Bronchial epithelial cell (primary cell): ENCODE data around the gene ICOS. TPM values are rescaled to one million over a fixed set of nuclear protein-coding genes. Genes with fewer than 3 reads are reported as not detected.

ENCODE experiments used
- DNase-seq: peaks from one replicate; pipeline ENCODE4 v3.0.0-alpha.2; 2010; ENCODE audit warnings: low read depth
- FAIRE-seq: peaks from 2 replicates; lab custom pipeline; 2011; peaks lifted over from hg19 to GRCh38; lab: Jason Lieb, UNC
- H3K27me3 ChIP-seq: 2 replicates; pipeline ENCODE4 v1.5.1; 2011; ENCODE audit warnings: low read length; ENCODE audit not compliant: control insufficient read depth, insufficient read depth
- H3K36me3 ChIP-seq: 2 replicates; pipeline ENCODE4 v1.5.1; 2011; ENCODE audit warnings: low read length; ENCODE audit not compliant: control insufficient read depth, insufficient read depth
- H3K4me3 ChIP-seq: 2 replicates; pipeline ENCODE4 v1.5.1; 2011; ENCODE audit warnings: mild to moderate bottlenecking, low read depth, low read length, control low read depth
- total RNA-seq: library from RNA; depleted of rRNA; stranded (reverse); fragments of >200 nt; gene quantifications from 2 replicates; pipeline ENCODE4 v1.2.1, GENCODE V29; 2014
- TF ChIP-seq, protein P1 (sequence below): IDR thresholded peaks from 2 replicates; pipeline ENCODE4 v1.5.1; 2011; ENCODE audit warnings: mild to moderate bottlenecking, moderate library complexity, low read length, control low read depth, inconsistent platforms; ENCODE audit not compliant: insufficient read depth, severe bottlenecking

Gene ICOS
- total RNA-seq, 1 donor from 2014 or later, result not detected

DNA sequence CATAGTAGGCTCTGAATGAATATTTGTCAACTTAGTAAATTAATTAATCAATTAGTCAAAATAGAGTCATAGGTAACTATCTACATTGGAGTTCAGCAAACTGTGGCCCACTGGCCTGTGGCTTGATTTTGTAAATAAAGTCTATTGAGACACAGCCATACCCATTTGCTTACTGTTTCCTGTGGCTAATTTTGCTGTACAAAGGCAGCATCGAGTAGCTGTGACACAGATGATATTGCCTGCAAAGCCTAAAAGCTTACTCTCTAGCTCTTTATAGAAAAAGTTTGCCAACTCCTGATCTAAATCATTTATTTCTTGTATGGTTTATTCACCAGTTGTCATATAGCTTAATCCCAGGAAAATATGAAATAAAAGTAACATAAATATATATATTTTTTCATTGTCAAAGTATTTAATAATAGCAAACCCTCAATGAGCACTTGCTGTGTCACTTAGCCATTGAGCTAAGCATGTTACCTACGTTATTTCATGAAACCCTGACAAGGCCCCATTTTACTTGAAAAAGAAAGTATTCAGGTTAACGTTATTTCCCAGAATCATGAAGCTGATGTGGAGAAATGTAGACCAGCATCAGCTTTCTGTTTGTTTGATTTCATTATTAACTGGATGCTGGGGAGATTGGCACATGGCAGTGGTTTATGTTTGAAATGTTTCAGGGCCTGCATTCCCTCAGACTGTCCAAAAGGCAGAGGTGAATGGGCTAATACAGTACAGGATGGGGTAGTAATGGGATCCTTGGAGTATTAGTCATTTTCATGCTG is 69.6 kb downstream of the ICOS start:
- TF ChIP-seq, protein P1, sequence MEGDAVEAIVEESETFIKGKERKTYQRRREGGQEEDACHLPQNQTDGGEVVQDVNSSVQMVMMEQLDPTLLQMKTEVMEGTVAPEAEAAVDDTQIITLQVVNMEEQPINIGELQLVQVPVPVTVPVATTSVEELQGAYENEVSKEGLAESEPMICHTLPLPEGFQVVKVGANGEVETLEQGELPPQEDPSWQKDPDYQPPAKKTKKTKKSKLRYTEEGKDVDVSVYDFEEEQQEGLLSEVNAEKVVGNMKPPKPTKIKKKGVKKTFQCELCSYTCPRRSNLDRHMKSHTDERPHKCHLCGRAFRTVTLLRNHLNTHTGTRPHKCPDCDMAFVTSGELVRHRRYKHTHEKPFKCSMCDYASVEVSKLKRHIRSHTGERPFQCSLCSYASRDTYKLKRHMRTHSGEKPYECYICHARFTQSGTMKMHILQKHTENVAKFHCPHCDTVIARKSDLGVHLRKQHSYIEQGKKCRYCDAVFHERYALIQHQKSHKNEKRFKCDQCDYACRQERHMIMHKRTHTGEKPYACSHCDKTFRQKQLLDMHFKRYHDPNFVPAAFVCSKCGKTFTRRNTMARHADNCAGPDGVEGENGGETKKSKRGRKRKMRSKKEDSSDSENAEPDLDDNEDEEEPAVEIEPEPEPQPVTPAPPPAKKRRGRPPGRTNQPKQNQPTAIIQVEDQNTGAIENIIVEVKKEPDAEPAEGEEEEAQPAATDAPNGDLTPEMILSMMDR, result no peak
- H3K27me3 ChIP-seq, result no peaks in the 10 kb centered on the region
- no peak overlapping the region for H3K4me3 ChIP-seq
- FAIRE-seq, result no peak
- DNase-seq, result no peak
- no peaks in the 10 kb centered on the region for H3K36me3 ChIP-seq

DNA sequence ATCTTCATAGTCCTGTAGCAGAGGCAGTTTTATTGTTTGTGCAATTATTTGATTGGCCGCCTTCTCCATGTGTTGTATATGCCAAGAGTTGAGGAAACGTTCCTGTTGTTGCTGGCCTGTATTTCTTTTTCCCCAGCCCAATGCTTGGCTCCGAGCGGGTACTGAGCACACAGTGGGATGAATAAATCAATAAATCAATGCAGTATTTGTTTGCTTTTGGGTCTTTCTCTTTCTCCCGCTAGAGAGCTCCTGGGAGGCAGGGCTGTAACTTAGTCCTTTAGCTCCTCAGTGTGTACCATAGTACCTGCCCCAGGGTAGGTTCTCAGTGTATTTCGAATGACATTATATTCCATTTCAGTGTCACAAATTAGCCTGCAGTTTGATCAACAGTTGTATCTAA is 71.8 kb downstream of the ICOS start:
- no peak overlapping the region for H3K4me3 ChIP-seq
- DNase-seq (no peak), FAIRE-seq (no peak)
- H3K36me3 ChIP-seq, result no peaks in the 10 kb centered on the region
- no peaks in the 10 kb centered on the region for H3K27me3 ChIP-seq
- TF ChIP-seq, protein P1, result no peak

DNA sequence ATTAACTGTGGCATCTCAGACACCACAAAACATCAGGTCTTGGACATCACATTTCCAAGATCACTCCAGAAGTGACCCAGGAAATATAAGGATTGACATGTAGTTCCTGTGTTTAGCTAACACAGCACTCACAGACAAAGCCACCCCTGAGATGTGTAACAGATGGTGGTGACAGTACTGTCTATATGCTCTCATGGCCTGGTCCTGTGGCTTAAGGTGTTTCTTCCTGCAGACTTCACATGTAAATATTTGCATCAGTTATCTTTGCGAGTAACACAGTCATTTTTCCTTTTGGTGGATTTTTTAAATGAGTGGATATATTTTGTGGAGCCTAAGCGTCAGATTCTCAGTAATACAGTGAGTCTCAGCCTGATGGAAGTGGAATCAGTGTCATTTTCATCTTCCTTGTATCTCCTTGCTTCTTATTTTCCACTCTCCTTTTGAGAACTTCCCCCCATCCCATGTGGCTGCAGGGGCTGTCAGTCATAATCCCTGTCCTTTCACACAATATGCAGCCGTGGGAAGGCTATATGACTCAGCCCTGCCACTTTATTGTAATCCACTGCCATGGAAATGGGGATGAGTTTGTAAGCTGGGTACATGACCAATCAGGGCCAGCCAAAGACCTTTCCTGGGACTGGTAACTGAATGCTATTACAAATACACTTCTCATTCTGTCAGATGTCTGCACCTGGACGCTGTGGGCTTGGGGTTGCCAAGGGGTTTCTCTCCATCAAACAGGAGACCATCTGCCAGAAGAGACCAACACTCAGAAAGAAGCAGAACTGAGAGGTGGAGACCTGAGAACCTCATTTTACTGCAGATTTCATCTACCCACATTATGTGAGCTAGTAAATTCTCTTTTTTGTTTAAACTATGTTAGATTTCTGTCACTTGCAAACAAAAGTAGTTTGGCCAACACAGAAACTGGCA is 74.3 kb downstream of the ICOS start:
- TF ChIP-seq, protein P1, result no peak
- Histone ChIP-seq H3K4me3 (no peak overlapping the region), H3K27me3 (no peaks in the 10 kb centered on the region), H3K36me3 (no peaks in the 10 kb centered on the region)
- peak; percentile 75 for DNase-seq
- peak; percentile 18 for FAIRE-seq

Other genes starting within 250 kb of the ICOS start
- gene CD28, start 230.1 kb upstream of the ICOS start, total RNA-seq, result not detected in 2 replicates
- not detected in 2 replicates for gene CTLA4, start 69.0 kb upstream of the ICOS start, total RNA-seq